Regular cardiac myocyte (primary cell): ENCODE results near the gene FGF6. TPM values are rescaled to one million over a fixed set of nuclear protein-coding genes. Genes with fewer than 3 reads are reported as not detected.

ENCODE experiments used
- total RNA-seq: library from RNA; depleted of rRNA; stranded (reverse); fragments of >200 nt; gene quantifications from 2 replicates; pipeline ENCODE4 v1.2.3, GENCODE V29; 2014

FGF6 gene, protein sequence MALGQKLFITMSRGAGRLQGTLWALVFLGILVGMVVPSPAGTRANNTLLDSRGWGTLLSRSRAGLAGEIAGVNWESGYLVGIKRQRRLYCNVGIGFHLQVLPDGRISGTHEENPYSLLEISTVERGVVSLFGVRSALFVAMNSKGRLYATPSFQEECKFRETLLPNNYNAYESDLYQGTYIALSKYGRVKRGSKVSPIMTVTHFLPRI
- total RNA-seq = not detected in 2 replicates

GRCh38 chr12:4445156-4446101, at the start of gene FGF6:
FGF6 (minus strand) TSS chr12:4445815; CDS start chr12:4445570, 245 bp downstream.

Other genes starting within 250 kb of the FGF6 start
- gene CCND2, start 172.1 kb downstream of the FGF6 start, total RNA-seq = 12.8 and 73.9 TPM in 2 replicates
- 12.4 and 18.6 TPM in 2 replicates for gene TIGAR, start 124.6 kb downstream of the FGF6 start, total RNA-seq
- under 0.01 TPM in 1 of 2 replicates, not detected in the other for gene FGF23, start 66.1 kb downstream of the FGF6 start, total RNA-seq
- 7.3 and 27.4 TPM in 2 replicates for gene RAD51AP1, start 93.1 kb upstream of the FGF6 start, total RNA-seq
- gene DYRK4, start 116.4 kb upstream of the FGF6 start, total RNA-seq = 28.6 and 37.8 TPM in 2 replicates
- 1.2 and 1.4 TPM in 2 replicates for gene AKAP3, start 203.2 kb upstream of the FGF6 start, total RNA-seq
- 39.2 and 49.3 TPM in 2 replicates for gene NDUFA9, start 203.3 kb upstream of the FGF6 start, total RNA-seq